H1 (cell line): Measurements from ENCODE around the gene DTD1. TPM values are rescaled to one million over a fixed set of nuclear protein-coding genes. Genes with fewer than 3 reads are reported as not detected.
A peak's percentile ranks its signal among the peaks of the same experiment; 100 is the strongest.

ENCODE experiments used
- CBX8 ChIP-seq: fragments of 300-800, 300-1000 bp; sonication (generic); IDR thresholded peaks from 2 replicates; pipeline ENCODE4 v1.7.1; 2016; ENCODE audit warnings: low read depth, low read length, borderline replicate concordance
- CHD7 ChIP-seq: fragments of 300-600 bp; sonication (generic); IDR thresholded peaks from 2 replicates; pipeline ENCODE4 v1.7.1; 2012; ENCODE audit warnings: low read length, moderate library complexity, mild to moderate bottlenecking, inconsistent platforms; ENCODE audit not compliant: insufficient replicate concordance
- KDM1A ChIP-seq: fragments of 200-600, 300-600 bp; sonication (generic); IDR thresholded peaks from 2 replicates; pipeline ENCODE4 v1.7.1; 2016; ENCODE audit warnings: mild to moderate bottlenecking, low read length, borderline replicate concordance
- KDM4A ChIP-seq: IDR thresholded peaks from one replicate; pipeline ENCODE4 v1.7.1; 2012; ENCODE audit warnings: low read depth, mild to moderate bottlenecking, moderate library complexity, low read length, inconsistent platforms; ENCODE audit not compliant: severe bottlenecking
- KDM5A ChIP-seq: fragments of 200-600 bp; IDR thresholded peaks from 2 replicates; pipeline ENCODE4 v1.7.1; 2012; ENCODE audit warnings: mild to moderate bottlenecking, low read length, inconsistent platforms, mixed read lengths
- SIN3A ChIP-seq, 2 experiments: IDR thresholded peaks in 1 of 2; conservative IDR thresholded peaks in 1 of 2; 2 replicates each; pipeline ENCODE4 v1.6.1; 2011 to 2012; ENCODE audit warnings: low read length in 2 of 2, improper control_type of control experiment in 1 of 2, low read depth in 1 of 2, mild to moderate bottlenecking in 1 of 2
- SP2 ChIP-seq: IDR thresholded peaks from 2 replicates; pipeline ENCODE4 v1.6.1; 2012; ENCODE audit warnings: mild to moderate bottlenecking, low read length, inconsistent platforms
- TCF12 ChIP-seq: IDR thresholded peaks from 2 replicates; pipeline ENCODE4 v1.6.1; 2011; ENCODE audit warnings: low read depth, mild to moderate bottlenecking, low read length
- YY1 ChIP-seq: IDR thresholded peaks from 2 replicates; pipeline ENCODE4 v1.6.1; 2011; ENCODE audit warnings: low read depth, mild to moderate bottlenecking, low read length
- ZNF274 ChIP-seq: IDR thresholded peaks from 2 replicates; pipeline ENCODE4 v1.7.0; 2012; ENCODE audit warnings: low read length, borderline replicate concordance; ENCODE audit errors: extremely low read depth
- polyA plus RNA-seq, 7 experiments: library from polyadenylated mRNA; depleted of rRNA in 3 of 7; stranded (reverse) in 5 of 7; unstranded in 2 of 7; fragments of >200 nt in 5 of 7; fragments of 200-250 nt in 2 of 7; gene quantifications; 1 replicate in 5 of 7; 2 replicates in 1 of 7; 4 replicates in 1 of 7; pipeline versions ENCODE4 v1.2.1 to v1.2.3, GENCODE V29; 2011 to 2013; ENCODE audit warnings: missing spikeins in 2 of 7, mixed read lengths in 2 of 7
- total RNA-seq: library from RNA; stranded (reverse); fragmentation: NEBNext Ultra II Directional; extraction: Animal tissue kit (Norgen Biotek cat#: 25700); gene quantifications from 2 replicates; pipeline ENCODE4 v1.2.1, GENCODE V29; 2021

Gene DTD1
- total and polyA plus RNA-seq, 2 of the 8 experiments (the other 6 are each of a cell fraction or from before 2014, with no cell fraction given), result 49.7 to 66.6 TPM

- TF ChIP-seq CHD7 (no peak), SP2 (no peak), ZNF274 (no peak), KDM5A (no peak), YY1 (0 out of 2 replicates have a peak, but pooled peaks have one; percentile 30), KDM1A (no peak), TCF12 (no peak), SIN3A (conservative IDR thresholded peaks at IDR 0.05 in 1 of 2, IDR thresholded peaks at IDR 0.05 in 1 of 2; ENCODE audit: low read depth in 1 of 2, low read length in 2 of 2) (peak; percentile 49 to 80; a peak in 1 of 4 replicates), CBX8 (no peak), KDM4A (peak; percentile 94)
Observed at GRCh38 chr20:18793625-18794427, 206.0 kb downstream of the DTD1 start (continued).
